H1 (cell line): ENCODE data around the gene SIRPB1.

ENCODE experiments used
- CTCF ChIP-seq, 3 experiments: IDR thresholded peaks; 1 replicate in 2 of 3; 2 replicates in 1 of 3; pipeline versions ENCODE4 v1.5.1 to v1.6.1; 2011; ENCODE audit warnings: low read length in 3 of 3, mild to moderate bottlenecking in 3 of 3, inconsistent platforms in 2 of 3, low read depth in 1 of 3, moderate library complexity in 1 of 3; ENCODE audit not compliant: insufficient read depth in 1 of 3; ENCODE audit errors: control extremely low read depth in 1 of 3
- EZH2 ChIP-seq: fragments of 200-600 bp; sonication (generic); IDR thresholded peaks from 2 replicates; pipeline ENCODE4 v1.7.1; 2012; ENCODE audit warnings: low read depth, mild to moderate bottlenecking, moderate library complexity, low read length, inconsistent platforms; ENCODE audit not compliant: severe bottlenecking
- JUN ChIP-seq: IDR thresholded peaks from 2 replicates; pipeline ENCODE4 v1.6.1; 2011; ENCODE audit warnings: low read depth, mild to moderate bottlenecking, improper control_type of control experiment, low read length
- POLR2A ChIP-seq, 2 experiments: IDR thresholded peaks; 1 replicate in 1 of 2; 2 replicates in 1 of 2; pipeline ENCODE4 v1.6.1; 2011; ENCODE audit warnings: low read depth in 2 of 2, low read length in 2 of 2, mild to moderate bottlenecking in 2 of 2; ENCODE audit errors: control extremely low read depth in 1 of 2
- RNF2 ChIP-seq: fragments of 200-900, 300-1000 bp; sonication (generic); IDR thresholded peaks from 2 replicates; pipeline ENCODE4 v1.7.1; 2016; ENCODE audit warnings: borderline replicate concordance, low read depth, mild to moderate bottlenecking, antibody characterized with exemption, low read length; ENCODE audit not compliant: poor library complexity, severe bottlenecking; ENCODE audit errors: missing control alignments

DNA sequence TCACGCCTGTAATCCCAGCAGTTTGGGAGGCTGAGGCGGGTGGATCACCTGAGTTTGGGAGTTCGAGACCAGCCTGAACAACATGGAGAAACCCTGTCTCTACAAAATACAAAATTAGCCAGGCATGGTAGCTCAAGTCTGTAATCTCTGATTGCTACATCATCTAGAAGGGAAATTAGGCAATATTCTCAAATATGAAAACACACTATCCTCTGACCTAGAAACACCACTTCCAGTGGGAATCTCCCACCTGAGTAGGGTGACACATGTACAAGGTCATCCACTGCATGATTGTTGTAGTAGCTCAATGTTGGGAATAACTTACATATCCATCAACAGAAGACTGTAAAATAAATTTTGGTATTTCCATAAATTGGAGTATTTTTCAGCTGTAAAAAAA, 43.2 kb downstream of the SIRPB1 start:
- TF ChIP-seq CTCF (IDR thresholded peaks at IDR 0.05; ENCODE audit: control extremely low read depth in 1 of 3, insufficient read depth in 1 of 3, low read depth in 1 of 3, low read length in 3 of 3) (no peak), JUN (no peak), POLR2A (IDR thresholded peaks at IDR 0.05; ENCODE audit: control extremely low read depth in 1 of 2, low read depth in 2 of 2, low read length in 2 of 2) (no peak), EZH2 (no peak), RNF2 (no peak)
